Inflammatory macrophage treated with lipopolysaccharide for 4 hours (primary cell): Measurements from ENCODE around the gene BMPR1A.

Source experiments
- DNase-seq: peaks from one replicate; pipeline ENCODE4 v3.0.0-alpha.2; 2020

BMPR1A gene

DNA sequence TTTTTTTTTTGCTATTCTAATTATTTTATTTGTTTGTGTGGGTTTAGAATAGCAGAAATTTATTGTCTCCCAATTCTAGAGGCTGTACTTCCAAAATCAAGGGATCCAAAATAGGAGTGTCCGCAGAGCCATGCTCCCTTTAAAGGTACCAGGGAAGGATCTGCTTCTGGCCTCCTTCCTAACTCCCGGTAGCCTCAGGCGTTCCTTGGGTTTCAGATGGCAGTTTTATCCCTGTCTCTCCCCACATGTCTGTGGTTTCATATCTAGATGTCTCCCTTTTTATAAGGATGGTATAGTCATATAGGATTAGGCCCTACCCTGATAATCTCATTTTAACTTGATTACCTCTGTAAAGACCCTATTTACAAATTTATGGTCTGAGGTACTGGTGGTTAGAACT is 48.4 kb downstream of the BMPR1A start:
- DNase-seq: no peak

GRCh38 chr10:86813101-86813500 is 56.7 kb downstream of the BMPR1A start:
- DNase-seq: no peak

GRCh38 chr10:86813982-86814381 is 57.6 kb downstream of the BMPR1A start:
- DNase-seq: no peak

- DNase-seq: no peak
Measured at GRCh38 chr10:86815035-86815617, 58.7 kb downstream of the BMPR1A start.

- no peak for DNase-seq
Measured at GRCh38 chr10:86815640-86816039, 59.2 kb downstream of the BMPR1A start.

- no peak for DNase-seq
Measured at GRCh38 chr10:86817246-86817645, 60.8 kb downstream of the BMPR1A start.

GRCh38 chr10:86819567-86819966 is 63.1 kb downstream of the BMPR1A start:
- no peak for DNase-seq

- DNase-seq: no peak
Measured at GRCh38 chr10:86820509-86820908, 64.1 kb downstream of the BMPR1A start.

GRCh38 chr10:86821388-86821999 is 65.1 kb downstream of the BMPR1A start:
- DNase-seq: no peak

GRCh38 chr10:86823565-86823964 is 67.1 kb downstream of the BMPR1A start:
- DNase-seq: no peak

DNA sequence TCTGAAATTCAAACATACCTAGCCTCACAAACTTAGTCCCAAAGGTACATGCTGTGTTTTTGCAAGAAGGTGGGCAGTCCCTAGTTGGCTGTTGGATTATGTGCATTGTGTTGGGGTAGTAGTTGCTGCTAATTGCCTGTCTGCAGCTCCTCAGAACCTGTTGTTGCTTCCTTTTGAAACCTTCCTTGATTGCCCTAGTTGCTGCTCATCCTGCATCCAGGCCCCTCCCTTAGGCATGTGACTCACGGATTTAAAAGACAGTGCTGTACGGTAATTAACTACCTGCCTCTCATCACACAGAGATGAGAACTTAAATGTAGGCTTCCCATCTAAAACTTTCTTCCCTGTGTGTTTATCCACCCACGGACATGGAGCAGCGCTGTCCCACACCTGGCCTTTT is 67.7 kb downstream of the BMPR1A start:
- no peak for DNase-seq

GRCh38 chr10:86825366-86825765 is 68.9 kb downstream of the BMPR1A start:
- no peak for DNase-seq

- DNase-seq: no peak
Measured at GRCh38 chr10:86827639-86828038, 71.2 kb downstream of the BMPR1A start.

- DNase-seq: no peak
Measured at GRCh38 chr10:86828145-86828544, 71.7 kb downstream of the BMPR1A start.

GRCh38 chr10:86829472-86829871 is 73.1 kb downstream of the BMPR1A start:
- DNase-seq: no peak

- no peak for DNase-seq
Measured at GRCh38 chr10:86830043-86830591, 73.7 kb downstream of the BMPR1A start.

GRCh38 chr10:86833969-86834368 is 77.5 kb downstream of the BMPR1A start:
- no peak for DNase-seq

DNA sequence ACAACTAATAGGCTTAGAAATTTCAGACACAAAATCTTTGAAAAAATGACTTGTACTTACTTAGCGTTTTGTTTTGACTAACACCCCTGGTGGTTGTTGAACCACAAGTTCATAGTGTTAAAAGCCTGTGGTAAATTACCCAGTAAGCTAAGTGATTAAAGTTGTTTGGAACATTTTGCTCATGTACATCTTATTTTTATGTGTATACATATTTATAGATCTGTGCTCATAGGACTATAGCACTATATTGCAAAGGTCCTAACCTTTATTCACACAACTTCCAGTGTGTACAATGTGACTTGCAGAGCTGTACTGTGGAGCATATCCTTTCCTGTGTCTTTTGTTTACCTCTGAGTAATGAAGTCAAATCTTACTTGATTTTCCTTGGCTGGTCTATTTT is 79.6 kb downstream of the BMPR1A start:
- no peak for DNase-seq

GRCh38 chr10:86837663-86838062 is 81.2 kb downstream of the BMPR1A start:
- no peak for DNase-seq

- no peak for DNase-seq
Measured at GRCh38 chr10:86840498-86840897, 84.1 kb downstream of the BMPR1A start.

GRCh38 chr10:86846088-86846487 is 89.7 kb downstream of the BMPR1A start:
- DNase-seq: no peak

DNA sequence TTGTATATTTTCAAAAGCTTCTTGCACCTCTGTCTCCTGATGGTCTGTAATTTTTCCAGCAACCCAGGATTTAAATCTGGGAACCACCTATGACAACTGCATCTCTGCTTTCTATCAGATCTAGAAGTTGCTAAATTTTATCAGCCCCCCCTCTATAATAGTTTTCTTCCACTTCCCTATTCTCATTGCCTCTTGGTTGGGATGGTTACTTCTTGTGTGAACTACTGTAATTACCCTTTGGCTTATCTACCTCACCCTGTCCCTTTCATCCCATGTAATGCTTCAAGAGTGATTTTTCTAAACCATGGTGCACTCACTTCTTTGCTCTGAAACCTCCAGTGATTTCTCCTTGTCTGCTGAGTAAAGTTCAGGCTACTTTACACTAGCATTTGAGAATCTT is 92.3 kb downstream of the BMPR1A start:
- no peak for DNase-seq

DNA sequence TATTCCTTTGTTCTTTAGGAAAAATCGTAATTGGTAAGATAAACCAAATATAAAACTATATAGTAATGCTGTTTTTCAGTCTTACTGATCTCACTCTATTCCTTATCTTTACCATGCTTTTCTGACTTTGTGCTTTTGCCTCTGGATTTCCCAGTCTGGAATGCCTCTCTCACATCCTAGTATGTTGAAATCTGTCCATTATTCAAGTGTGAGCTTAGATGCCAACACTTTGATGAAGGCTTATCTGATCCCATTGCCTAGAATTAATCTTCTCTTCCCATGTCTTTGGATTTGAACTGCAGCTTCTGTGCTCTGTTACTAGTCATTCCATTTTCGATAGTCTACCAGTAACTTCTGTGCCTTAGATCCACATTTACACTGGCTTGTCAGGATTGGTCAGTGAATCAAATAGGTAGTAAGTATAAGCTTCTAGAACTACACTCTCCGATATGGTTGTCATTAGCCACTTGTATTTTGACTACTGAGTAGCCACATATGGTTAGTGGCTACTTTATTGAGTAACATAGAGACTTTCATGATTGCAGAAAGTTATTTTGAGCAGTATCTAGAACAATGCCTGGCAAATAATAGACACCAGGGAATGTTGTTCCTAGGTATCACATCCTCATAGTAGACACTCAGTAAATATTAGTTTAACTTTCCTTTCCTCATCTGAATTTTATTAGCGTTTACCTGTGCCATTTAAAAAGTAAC is 92.9 kb downstream of the BMPR1A start:
- no peak for DNase-seq

DNA sequence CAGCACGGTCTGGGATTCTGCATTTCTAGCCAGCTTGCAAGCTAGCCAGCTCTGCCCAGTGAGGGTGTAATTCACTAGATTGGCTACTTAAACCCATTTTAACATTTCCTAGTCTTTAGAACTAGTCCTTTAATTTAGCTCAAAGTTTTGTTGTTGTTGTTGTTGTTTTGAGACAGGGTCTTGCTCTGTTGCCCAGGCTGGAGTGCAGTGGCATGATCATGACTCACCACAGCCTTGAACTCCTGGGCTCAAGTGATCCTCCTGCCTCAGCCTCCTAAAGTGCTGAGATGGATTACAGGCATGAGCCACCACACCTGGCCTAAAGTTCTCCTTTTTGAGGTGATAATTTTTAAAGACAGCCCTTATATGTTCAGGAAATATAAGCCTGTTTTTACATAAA is 94.1 kb downstream of the BMPR1A start:
- DNase-seq: no peak
